DMS 273 (cell line): ENCODE results near the gene CMTM5.

Experiments
- DNase-seq: peaks from one replicate; lab custom pipeline; 2025; ENCODE audit not compliant: unreplicated experiment; lab: John Stamatoyannopoulos, UW

The CMTM5 gene, protein sequence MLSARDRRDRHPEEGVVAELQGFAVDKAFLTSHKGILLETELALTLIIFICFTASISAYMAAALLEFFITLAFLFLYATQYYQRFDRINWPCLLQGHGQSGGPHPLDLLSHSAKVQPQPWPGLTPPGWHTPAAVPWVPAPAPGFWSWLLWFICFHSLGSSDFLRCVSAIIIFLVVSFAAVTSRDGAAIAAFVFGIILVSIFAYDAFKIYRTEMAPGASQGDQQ

GRCh38 chr14:23376482-23377197, at the start of gene CMTM5:
TSS of gene CMTM5 (plus strand) at chr14:23377046. CDS start at chr14:23377252, 206 bp downstream.
- peak; percentile 68 for DNase-seq

DNA sequence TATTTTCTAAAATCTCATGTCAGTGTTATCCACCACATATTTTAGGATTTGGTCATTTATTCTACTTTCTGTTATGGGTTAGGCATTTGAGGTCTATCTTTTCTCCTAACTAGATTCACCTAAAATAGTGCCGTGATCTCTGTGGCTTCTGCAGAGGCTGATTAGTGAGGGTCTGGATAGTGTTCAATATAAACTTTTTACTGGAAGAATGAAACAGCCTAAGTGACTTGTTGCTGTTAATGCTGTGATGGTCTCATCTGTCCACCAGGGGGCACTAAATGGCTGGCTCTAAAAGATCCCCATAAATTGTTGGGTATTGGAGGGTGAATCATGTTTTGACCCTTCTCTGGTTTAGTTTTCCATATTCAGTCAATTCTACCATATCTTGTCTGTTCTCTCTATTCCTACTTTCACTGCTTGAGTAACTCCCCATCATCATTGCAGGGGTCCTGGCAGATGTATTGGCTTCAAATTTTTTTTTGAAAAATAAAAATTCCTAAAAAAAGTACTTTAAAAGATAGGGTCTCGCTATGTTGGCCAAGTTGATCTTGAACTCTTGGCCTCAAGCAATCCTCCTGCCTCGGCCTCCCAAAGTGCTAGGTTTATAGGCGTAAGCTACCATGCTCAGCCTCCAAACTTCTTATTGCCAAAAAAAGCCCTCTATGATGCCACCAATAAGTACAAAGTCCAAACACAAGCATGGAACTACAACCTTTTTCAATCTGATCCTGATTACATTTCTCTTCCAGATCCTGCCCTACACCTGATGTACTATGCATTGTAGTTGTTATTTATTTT, 48.7 kb upstream of the CMTM5 start:
- DNase-seq: peak; percentile 88

DNA sequence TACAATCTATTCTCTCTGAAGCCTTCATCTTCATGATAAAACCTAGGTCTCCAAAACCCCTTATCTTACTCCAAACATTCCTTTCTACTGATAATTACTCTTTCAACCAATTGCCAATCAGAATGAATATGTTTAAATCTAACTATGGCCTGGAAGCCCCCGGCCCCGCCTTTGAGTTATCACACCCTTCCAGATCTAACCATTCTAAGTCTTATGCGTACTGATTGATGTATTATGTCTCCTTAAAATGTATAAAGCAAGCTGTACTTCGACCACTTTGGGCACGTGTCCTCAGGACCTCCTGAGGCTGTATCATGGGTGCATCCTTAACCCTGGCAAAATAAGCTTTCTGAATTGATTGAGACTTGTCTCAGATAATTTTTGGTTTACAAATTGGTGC, 41.2 kb upstream of the CMTM5 start:
- no peak for DNase-seq

DNA sequence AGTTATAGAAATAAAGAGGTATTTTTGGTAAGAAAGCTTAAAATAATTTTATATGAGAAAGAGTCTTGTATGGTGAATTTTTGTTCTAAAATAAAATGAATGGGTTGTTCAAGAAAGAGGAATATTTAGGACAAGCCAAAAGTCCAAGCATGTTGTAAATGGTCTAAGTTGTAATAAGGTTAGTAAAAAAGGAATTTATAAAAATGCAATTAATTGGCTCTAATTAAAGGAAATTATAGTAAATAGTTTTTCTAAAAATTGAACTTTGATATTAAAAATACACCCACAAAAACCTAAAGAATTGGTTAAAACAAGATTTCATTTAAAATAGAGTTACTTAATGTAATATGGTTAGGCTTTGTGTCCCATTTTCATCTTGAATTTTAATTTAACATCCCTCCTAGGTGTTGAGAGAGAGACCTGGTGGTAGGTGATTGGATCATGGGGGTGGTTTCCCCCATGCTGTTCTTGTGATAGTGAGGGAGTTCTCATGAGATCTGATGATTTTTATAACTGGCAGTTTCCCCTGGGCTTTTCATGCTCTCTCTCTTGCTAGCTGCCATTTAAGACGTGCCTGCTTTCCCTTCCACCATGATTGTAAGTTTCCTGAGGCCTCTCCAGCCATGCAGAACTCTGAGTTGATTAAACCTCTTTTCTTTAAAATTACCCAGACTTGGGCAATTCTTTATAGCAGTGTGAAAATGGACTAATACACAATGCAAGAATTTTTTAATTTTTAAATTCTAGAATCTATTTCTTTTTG, 37.2 kb upstream of the CMTM5 start:
- DNase-seq: peak; percentile 22

- DNase-seq: no peak
These were observed 32.4 kb upstream of the CMTM5 start for GRCh38 chr14:23344481-23344880.

DNA sequence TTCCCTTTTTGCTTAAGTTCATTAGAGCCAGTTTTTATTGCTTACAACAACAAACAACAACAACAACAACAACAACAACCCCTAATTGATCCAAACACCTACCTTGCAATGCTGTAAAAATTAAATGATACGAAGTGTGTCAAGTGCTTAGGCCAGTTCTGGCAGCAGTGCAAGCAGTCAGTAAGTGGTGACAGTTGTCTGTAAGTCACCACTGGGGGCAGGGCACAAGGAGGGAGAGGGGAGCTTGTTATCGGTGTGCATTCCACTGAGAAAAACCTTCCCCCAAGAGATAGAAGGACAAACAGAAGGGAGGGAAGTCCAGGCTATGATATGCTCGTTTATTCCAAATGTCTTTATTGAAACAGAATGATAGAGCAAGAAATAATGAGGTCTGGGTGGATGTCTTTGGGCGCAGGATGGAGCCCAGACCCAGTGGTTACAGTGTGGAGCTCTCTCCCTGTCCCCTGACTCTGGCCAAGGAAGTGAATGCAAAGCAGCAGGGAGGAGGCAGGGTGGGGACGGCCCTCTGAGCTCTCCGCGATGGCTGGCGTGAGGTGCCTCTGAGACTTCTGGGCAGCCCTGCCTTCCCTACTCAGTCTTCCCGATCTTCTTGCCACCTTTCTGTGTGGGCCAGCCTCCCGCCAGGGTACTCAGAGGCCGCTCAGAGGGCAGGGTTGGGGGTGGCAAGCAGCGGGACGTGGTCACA, 30.7 kb upstream of the CMTM5 start:
- DNase-seq: no peak

- DNase-seq: no peak
These were observed 30.0 kb upstream of the CMTM5 start for GRCh38 chr14:23346693-23347405.

DNA sequence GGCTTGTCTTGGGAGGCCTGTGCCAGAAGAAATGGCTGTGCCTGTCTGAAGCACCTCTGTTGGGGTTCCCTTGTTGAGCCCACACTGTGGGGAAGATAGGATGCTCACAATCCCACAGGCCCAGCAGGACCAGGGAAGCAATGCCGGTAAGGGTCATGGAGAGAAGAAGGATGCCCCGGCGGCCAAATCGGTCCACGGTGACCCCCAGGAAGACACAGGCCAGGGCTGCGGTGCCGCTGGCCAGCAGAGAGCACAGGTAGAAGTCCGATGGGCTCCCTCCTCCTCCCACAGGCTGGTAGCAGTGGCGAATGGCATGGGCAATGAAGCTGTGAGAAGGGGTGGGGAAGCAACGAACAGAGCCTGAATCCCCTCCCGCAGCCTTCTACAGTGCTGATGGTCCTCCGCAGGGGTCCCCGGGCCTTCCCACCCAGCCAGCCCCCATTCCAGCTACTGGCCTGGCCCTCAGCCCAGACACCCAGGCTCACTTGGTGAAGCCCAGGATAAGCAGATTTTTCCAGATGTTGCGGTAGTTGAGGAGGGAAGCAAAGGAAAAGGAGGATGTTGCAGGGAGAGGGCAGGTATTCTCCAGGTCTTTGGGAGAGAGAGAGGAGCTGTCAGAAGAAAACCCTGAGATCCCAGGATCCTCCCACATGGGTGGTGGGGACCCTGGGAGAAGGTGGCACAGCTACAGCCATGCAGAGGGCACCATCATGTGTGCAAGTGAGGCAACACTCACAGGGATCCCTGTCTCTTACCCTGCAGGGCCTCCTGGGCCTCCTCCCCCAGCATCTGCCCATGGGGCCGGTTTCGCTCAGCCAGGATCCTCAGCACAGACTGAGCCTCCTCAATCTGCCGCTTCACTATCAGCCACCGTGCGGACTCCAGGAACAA, 29.2 kb upstream of the CMTM5 start:
- DNase-seq: no peak

- DNase-seq: no peak
These were observed 28.6 kb upstream of the CMTM5 start for GRCh38 chr14:23348297-23348655.

DNA sequence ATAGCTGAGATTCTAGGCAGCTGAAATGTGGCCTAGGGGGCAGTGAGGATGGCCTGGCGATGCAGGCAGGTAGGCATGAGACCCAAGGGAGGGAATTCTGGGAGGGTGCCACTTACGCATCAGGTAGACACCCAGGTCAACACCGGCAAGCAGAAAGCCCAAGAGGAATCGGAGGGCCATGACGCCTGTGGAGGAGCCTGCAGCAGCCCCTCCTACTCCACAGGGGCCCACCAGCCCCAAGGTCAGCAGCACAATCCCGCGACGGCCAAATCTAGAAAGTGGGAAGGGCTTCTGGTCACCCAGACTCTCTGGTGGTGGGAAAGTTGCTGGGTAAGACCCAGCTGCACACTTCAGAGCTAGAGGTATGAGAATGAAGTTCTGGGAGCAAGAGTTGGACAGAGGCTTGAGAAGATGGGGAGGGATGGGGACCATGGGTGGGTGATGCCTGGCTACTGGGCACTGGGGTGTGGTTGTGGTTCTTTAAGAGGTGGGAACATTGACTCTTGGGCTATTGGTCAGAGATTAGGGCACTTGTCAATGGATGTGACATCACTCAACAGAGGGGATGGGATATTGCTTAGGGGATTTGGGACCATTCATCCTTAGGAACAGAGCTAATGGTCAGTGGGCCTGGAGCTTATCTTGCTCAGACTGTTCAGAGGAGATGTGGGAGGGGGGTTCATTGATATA, 27.5 kb upstream of the CMTM5 start:
- no peak for DNase-seq

DNA sequence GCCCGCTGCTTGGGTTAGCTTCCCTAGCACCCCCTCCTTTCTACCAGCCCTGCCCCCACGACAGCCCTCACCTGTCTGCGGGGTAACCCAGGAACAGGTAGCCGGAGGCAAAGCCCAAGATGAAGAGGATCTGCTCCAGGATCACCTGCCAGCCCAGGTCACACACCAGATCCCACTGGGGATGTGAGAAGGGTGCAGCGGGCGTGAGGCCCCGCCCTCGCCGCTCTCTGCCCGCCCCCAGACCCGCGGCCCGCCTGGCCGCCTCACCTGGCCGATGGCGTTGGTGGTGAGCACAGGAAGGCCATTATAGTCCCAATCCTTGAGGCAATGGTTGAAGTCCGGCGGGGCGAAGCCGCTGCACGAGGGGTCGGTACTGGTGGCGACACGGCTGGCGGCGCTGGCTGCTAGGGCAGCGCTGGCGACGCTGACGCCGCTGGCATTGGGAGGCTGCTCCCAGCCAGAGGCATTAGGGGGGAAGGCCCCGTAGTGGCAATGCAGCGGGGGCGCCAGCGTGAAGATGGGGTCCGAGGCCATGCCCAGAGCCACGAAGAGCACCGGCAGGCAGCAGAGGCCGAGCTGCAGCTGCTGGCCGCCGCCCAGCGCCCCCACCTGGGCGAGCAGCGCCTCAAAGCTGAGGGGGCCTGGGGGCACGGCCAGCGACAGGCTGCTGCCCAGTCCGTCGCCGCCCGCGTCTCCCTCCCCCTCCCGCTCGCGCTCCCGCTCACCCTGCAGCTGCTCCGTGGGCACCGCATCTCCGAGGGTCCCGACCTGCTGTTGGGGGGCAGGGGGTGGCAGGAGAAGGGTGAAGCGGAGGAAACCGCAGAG, 25.0 kb upstream of the CMTM5 start:
- DNase-seq: no peak

- DNase-seq: peak; percentile 90
These were observed 24.1 kb upstream of the CMTM5 start, which contains the start of gene SLC22A17 for GRCh38 chr14:23352506-23353432. TSS of gene SLC22A17 (minus strand) at chr14:23352887.

- no peak for DNase-seq
These were observed 23.4 kb upstream of the CMTM5 start for GRCh38 chr14:23353433-23353780.

GRCh38 chr14:23354990-23355389, 21.9 kb upstream of the CMTM5 start:
- no peak for DNase-seq

GRCh38 chr14:23355871-23356435, 20.9 kb upstream of the CMTM5 start:
- no peak for DNase-seq

GRCh38 chr14:23356662-23357061, 20.2 kb upstream of the CMTM5 start:
- DNase-seq: no peak
